ENCODE results near the gene KDELR1. TPM values are rescaled to one million over a fixed set of nuclear protein-coding genes. Genes with fewer than 3 reads are reported as not detected.
A peak's percentile ranks its signal among the peaks of the same experiment; 100 is the strongest.
"Not testable (repeated sequence)": the region's sequence is repeated elsewhere in the genome, so short reads cannot be mapped to it uniquely, and the experiment has no call there.

Gene KDELR1
- total and polyA plus RNA-seq, 2 of the 13 experiments (the other 11 are each of a cell fraction or from before 2014, with no cell fraction given) = 134 to 185 TPM

DNA sequence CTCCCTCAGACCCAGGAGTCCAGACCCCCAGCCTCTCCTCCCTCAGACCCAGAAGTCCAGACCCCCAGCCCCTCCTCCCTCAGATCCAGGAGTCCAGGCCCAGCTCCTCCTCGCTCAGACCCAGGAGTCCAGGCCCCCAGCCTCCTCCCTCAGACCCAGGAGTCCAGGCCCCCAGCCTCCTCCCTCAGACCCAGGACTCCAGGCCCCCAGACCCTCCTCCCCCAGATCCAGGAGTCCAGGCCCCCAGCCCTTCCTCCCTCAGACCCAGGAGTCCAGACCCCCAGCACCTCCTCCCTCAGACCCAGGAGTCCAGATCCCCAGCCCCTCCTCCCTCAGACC lies 624 bp upstream of the KDELR1 start:
- intact Hi-C loops (cut with micrococcal nuclease; ENCODE audit: unreplicated experiment) = loop anchor here (5.0 kb wide), 2 partner anchors 40 to 70 kb away; a partner anchor contains a TSS
- not testable (repeated sequence) for H2AFZ ChIP-seq (ENCODE audit: low read length)

DNA sequence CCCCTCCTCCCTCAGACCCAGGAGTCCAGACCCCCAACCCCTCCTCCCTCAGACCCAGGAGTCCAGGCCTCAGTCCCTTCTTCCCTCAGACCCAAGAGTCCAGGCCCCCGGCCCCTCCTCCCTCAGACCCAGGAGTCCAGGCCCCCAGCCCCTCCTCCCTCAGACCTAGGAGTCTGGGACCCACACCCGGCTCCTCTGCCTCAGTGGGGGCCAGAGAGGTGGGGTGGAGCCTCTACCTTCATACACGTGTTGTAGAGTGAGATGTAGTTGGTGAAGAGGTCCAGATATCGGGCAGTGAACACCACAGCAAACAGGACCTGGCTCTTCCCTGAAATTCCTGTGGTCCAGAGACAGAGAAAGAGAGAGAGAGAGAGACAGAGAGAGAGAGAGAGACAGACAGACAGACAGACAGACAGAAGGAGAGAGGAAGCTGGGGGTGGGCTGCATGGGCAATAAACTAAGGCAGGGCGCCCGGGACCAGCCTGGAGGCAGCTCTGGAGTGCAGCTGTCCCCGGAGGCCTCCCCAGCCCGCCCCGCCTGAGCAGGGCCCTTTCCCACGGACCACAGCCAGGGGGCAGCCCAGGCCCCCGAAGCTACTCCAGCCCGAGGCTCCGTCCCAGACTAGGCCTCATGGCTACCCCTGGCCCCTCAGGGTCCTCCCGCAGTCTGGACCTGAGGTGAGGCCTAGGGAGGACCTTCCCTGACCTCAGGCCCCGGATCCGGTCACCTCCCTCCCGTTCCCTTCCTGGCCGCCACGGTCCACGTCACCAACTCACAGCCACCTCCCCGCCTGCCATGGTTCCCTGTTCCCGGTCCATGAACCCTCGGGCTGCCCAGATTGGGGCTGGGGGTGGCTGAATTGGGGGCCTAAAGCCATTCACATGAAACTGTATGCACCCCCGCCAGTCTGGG lies 907 bp downstream of the KDELR1 start:
- Histone ChIP-seq H3K9ac (ENCODE audit: insufficient read depth, low read depth, low read length) (peak overlapping the region; percentile 99), H3K27me3 (ENCODE audit: control insufficient read depth in 1 of 2, insufficient read depth in 2 of 2, low read length in 2 of 2) (peaks cover 10 to 28% of the 10 kb centered on the region in 2 experiments; a peak in 4 of 5 replicates), H3K27ac (ENCODE audit: extremely low read length, insufficient read depth, low read length) (peak overlapping the region; percentile 83), H3K79me2 (ENCODE audit: insufficient read depth, low read length) (peaks cover 16% of the 10 kb centered on the region), H3K4me3 (replicated peaks in 1 of 3; ENCODE audit: insufficient read depth in 1 of 3, low read depth in 2 of 3, low read length in 3 of 3) (peak overlapping the region; percentile 93 to 99 (median 99)), H3K9me3 (ENCODE audit: low read length) (no peaks in the 10 kb centered on the region), H3K36me3 (replicated peaks in 1 of 2; ENCODE audit: control insufficient read depth in 1 of 2, insufficient read depth in 2 of 2, low read length in 2 of 2) (peaks cover 8 to 34% of the 10 kb centered on the region in 2 experiments), H3K4me2 (ENCODE audit: low read depth, low read length) (peak overlapping the region; percentile 84), H4K20me1 (ENCODE audit: insufficient read depth, low read length) (peaks cover 4% of the 10 kb centered on the region; the same call in 1 of the 2 replicates), H3K4me1 (ENCODE audit: insufficient read depth, low read length) (peaks cover 63% of the 10 kb centered on the region), H2AFZ (ENCODE audit: low read length) (no peak overlapping the region)
- peak; percentile 44 for DNase-seq (ENCODE audit: low spot score)
- no TSS peak for BruUV-seq (replicated peaks)
- no peak for FAIRE-seq
- POLR2A ChIA-PET = interaction anchor here (1.0 to 3.0 kb wide), 10 partner anchors 10 to 218 kb away, joined by 3 to 44 read pairs (median 7); partner anchors contain the start of genes EMP3, GRWD1, SYNGR4 and TMEM143
- ATAC-seq = peak; percentile 67
- intact Hi-C loops (cut with micrococcal nuclease; ENCODE audit: unreplicated experiment) = loop anchor here (5.0 kb wide), 2 partner anchors 38 to 68 kb away; a partner anchor contains a TSS
- CTCF ChIA-PET (ENCODE audit: low intra/inter-chr PET ratio, low total read pairs) = interaction anchor here (1.4 kb wide), 1 partner anchor 70 kb away, joined by 9 read pairs; no protein-coding TSS in a partner anchor
- under 1% methylated on average over 17 of the region's 24 CpGs for WGBS (ENCODE audit: low lambda C conversion rate)
- in situ Hi-C loops (cut with HindIII; ENCODE audit: extremely low pct_ligation_motif_present, low pct_unique_long_range_greater_than_20kb) = loop anchor here (5.0 kb wide), 2 partner anchors 38 to 73 kb away; no protein-coding TSS in a partner anchor
- TF ChIP-seq NR2C2 (CRISPR knock-in tag; IDR thresholded peaks at IDR 0.05; ENCODE audit: borderline replicate concordance) (peak; percentile 86), ZNF605 (CRISPR knock-in tag; IDR thresholded peaks at IDR 0.05) (peak; percentile 93; the same call in 1 of the 2 replicates), NFKBIZ (CRISPR knock-in tag; IDR thresholded peaks at IDR 0.05) (0 out of 2 replicates have a peak, but pooled peaks have one; percentile 14)
- TF ChIP-seq, protein P1, sequence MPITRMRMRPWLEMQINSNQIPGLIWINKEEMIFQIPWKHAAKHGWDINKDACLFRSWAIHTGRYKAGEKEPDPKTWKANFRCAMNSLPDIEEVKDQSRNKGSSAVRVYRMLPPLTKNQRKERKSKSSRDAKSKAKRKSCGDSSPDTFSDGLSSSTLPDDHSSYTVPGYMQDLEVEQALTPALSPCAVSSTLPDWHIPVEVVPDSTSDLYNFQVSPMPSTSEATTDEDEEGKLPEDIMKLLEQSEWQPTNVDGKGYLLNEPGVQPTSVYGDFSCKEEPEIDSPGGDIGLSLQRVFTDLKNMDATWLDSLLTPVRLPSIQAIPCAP (CRISPR knock-in tag; IDR thresholded peaks at IDR 0.05; ENCODE audit: low read depth) = 0 out of 2 replicates have a peak, but pooled peaks have one; percentile 66
- TF ChIP-seq, protein P2, sequence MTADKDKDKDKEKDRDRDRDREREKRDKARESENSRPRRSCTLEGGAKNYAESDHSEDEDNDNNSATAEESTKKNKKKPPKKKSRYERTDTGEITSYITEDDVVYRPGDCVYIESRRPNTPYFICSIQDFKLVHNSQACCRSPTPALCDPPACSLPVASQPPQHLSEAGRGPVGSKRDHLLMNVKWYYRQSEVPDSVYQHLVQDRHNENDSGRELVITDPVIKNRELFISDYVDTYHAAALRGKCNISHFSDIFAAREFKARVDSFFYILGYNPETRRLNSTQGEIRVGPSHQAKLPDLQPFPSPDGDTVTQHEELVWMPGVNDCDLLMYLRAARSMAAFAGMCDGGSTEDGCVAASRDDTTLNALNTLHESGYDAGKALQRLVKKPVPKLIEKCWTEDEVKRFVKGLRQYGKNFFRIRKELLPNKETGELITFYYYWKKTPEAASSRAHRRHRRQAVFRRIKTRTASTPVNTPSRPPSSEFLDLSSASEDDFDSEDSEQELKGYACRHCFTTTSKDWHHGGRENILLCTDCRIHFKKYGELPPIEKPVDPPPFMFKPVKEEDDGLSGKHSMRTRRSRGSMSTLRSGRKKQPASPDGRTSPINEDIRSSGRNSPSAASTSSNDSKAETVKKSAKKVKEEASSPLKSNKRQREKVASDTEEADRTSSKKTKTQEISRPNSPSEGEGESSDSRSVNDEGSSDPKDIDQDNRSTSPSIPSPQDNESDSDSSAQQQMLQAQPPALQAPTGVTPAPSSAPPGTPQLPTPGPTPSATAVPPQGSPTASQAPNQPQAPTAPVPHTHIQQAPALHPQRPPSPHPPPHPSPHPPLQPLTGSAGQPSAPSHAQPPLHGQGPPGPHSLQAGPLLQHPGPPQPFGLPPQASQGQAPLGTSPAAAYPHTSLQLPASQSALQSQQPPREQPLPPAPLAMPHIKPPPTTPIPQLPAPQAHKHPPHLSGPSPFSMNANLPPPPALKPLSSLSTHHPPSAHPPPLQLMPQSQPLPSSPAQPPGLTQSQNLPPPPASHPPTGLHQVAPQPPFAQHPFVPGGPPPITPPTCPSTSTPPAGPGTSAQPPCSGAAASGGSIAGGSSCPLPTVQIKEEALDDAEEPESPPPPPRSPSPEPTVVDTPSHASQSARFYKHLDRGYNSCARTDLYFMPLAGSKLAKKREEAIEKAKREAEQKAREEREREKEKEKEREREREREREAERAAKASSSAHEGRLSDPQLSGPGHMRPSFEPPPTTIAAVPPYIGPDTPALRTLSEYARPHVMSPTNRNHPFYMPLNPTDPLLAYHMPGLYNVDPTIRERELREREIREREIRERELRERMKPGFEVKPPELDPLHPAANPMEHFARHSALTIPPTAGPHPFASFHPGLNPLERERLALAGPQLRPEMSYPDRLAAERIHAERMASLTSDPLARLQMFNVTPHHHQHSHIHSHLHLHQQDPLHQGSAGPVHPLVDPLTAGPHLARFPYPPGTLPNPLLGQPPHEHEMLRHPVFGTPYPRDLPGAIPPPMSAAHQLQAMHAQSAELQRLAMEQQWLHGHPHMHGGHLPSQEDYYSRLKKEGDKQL (CRISPR knock-in tag; IDR thresholded peaks at IDR 0.05; ENCODE audit: low read depth) = no peak

More for the DNA sequence above, 624 bp upstream of the KDELR1 start:
- Histone ChIP-seq H3K4me1 (ENCODE audit: insufficient read depth, low read length) (peaks cover 78% of the 10 kb centered on the region), H3K4me3 (replicated peaks in 1 of 3; ENCODE audit: insufficient read depth in 1 of 3, low read depth in 2 of 3, low read length in 3 of 3) (peak overlapping the region in 1 of 3 experiments; percentile 99; a peak in 1 of 6 replicates), H3K36me3 (replicated peaks in 1 of 2; ENCODE audit: control insufficient read depth in 1 of 2, insufficient read depth in 2 of 2, low read length in 2 of 2) (peaks cover 2 to 26% of the 10 kb centered on the region in 2 experiments), H3K4me2 (ENCODE audit: low read depth, low read length) (peak overlapping the region; percentile 80), H3K27me3 (ENCODE audit: control insufficient read depth in 1 of 2, insufficient read depth in 2 of 2, low read length in 2 of 2) (peaks cover 10 to 38% of the 10 kb centered on the region in 2 experiments; a peak in 4 of 5 replicates), H3K79me2 (ENCODE audit: insufficient read depth, low read length) (peaks cover 16% of the 10 kb centered on the region)
- not testable (repeated sequence) for H3K27ac ChIP-seq (ENCODE audit: extremely low read length, insufficient read depth, low read length); H4K20me1 ChIP-seq (ENCODE audit: insufficient read depth, low read length); FAIRE-seq; BruUV-seq (replicated peaks); H3K9me3 ChIP-seq (ENCODE audit: low read length); ATAC-seq; H3K9ac ChIP-seq (ENCODE audit: insufficient read depth, low read depth, low read length); DNase-seq (ENCODE audit: low spot score)
- ChIA-PET CTCF (ENCODE audit: low intra/inter-chr PET ratio, low total read pairs) (interaction anchor here (0.8 to 1.4 kb wide), 2 partner anchors 41 to 72 kb away, joined by 3 to 9 read pairs; no protein-coding TSS in a partner anchor), POLR2A (interaction anchor here (0.7 to 3.0 kb wide), 13 partner anchors 8 to 1379 kb away, joined by 3 to 44 read pairs (median 6); partner anchors contain the start of genes EMP3, GRWD1, SYNGR4 and TMEM143)
- peak; percentile 94 for TF ChIP-seq ZSCAN22 (CRISPR knock-in tag; IDR thresholded peaks at IDR 0.05)
- in situ Hi-C loops (cut with HindIII; ENCODE audit: extremely low pct_ligation_motif_present, low pct_unique_long_range_greater_than_20kb) = loop anchor here (5.0 kb wide), 2 partner anchors 40 to 75 kb away; no protein-coding TSS in a partner anchor
- WGBS (ENCODE audit: low lambda C conversion rate) = 29% methylated on average over 1 of the region's 1 CpG

Measured in HepG2 (cell line).